OCI-LY1 (cell line): ENCODE data around the gene FBXW5.

Experiments used
- H2AFZ ChIP-seq: fragments of 200-600 bp; sonication (generic), shearing (Covaris generic); 2 replicates; pipeline ENCODE4 v1.6.0; 2014; ENCODE audit warnings: antibody characterized with exemption, mild to moderate bottlenecking, low read length
- H3F3A ChIP-seq: fragments of 200-600 bp; sonication (generic), shearing (Covaris generic); 2 replicates; pipeline ENCODE4 v1.6.0; 2014; ENCODE audit warnings: mild to moderate bottlenecking, antibody characterized with exemption, low read length, moderate library complexity; ENCODE audit not compliant: insufficient read depth
- H3K27ac ChIP-seq: fragments of 200-600 bp; sonication (generic); 2 replicates; pipeline ENCODE4 v1.5.1; 2014; ENCODE audit warnings: low read length, mixed run types, mild to moderate bottlenecking, low read depth; ENCODE audit not compliant: poor library complexity, severe bottlenecking
- H3K27me3 ChIP-seq: fragments of 200-600 bp; sonication (generic); 2 replicates; pipeline ENCODE4 v1.6.0; 2014; ENCODE audit warnings: antibody characterized with exemption, mild to moderate bottlenecking, low read length, moderate library complexity; ENCODE audit not compliant: insufficient read depth
- H3K36me3 ChIP-seq: fragments of 200-600 bp; sonication (generic); 2 replicates; pipeline ENCODE4 v1.6.1; 2014; ENCODE audit warnings: mild to moderate bottlenecking, antibody characterized with exemption, low read length, moderate library complexity, mixed read lengths; ENCODE audit not compliant: insufficient read depth
- H3K4me1 ChIP-seq: fragments of 200-600 bp; sonication (generic); 2 replicates; pipeline ENCODE4 v1.5.1; 2014; ENCODE audit warnings: mild to moderate bottlenecking, low read length, moderate library complexity; ENCODE audit not compliant: insufficient read depth, severe bottlenecking
- H3K4me2 ChIP-seq: fragments of 200-600 bp; sonication (generic), shearing (Covaris generic); 2 replicates; pipeline ENCODE4 v1.6.1; 2014; ENCODE audit warnings: low read length
- H3K4me3 ChIP-seq: fragments of 200-600 bp; sonication (generic); 2 replicates; pipeline ENCODE4 v1.5.1; 2014; ENCODE audit warnings: low read length, low read depth, mild to moderate bottlenecking, mixed read lengths; ENCODE audit not compliant: poor library complexity, severe bottlenecking
- H3K79me2 ChIP-seq: fragments of 200-600 bp; shearing (Covaris generic); 2 replicates; pipeline ENCODE4 v1.6.1; 2016; ENCODE audit warnings: mixed run types, low read length, mixed read lengths; ENCODE audit not compliant: insufficient read depth
- H3K9ac ChIP-seq: fragments of 200-600 bp; sonication (generic), shearing (Covaris generic); 2 replicates; pipeline ENCODE4 v1.6.1; 2014; ENCODE audit warnings: mild to moderate bottlenecking, low read length, mixed read lengths
- H3K9me2 ChIP-seq: fragments of 200-600 bp; sonication (generic), shearing (Covaris generic); 2 replicates; pipeline ENCODE4 v1.6.1; 2014; ENCODE audit warnings: low read depth, mild to moderate bottlenecking, low read length, mixed read lengths
- H3K9me3 ChIP-seq: fragments of 200-600 bp; shearing (Covaris generic); 2 replicates; pipeline ENCODE4 v1.6.1; 2014; ENCODE audit warnings: low read length, mixed read lengths
- H4K20me1 ChIP-seq: fragments of 200-600 bp; sonication (generic), shearing (Covaris generic); 2 replicates; pipeline ENCODE4 v1.6.0; 2016; ENCODE audit warnings: mild to moderate bottlenecking, low read length; ENCODE audit not compliant: insufficient read depth
- EZH2 ChIP-seq: fragments of 200-600 bp; sonication (generic), shearing (Covaris generic); IDR thresholded peaks from 2 replicates; pipeline ENCODE4 v1.8.0; 2017; ENCODE audit warnings: borderline replicate concordance, mixed run types, mild to moderate bottlenecking, antibody characterized with exemption, low read length, moderate library complexity, mixed read lengths
- TF ChIP-seq, protein P1 (sequence below): fragments of 200-600 bp; sonication (generic), shearing (Covaris generic); IDR thresholded peaks from 2 replicates; pipeline ENCODE4 v1.5.1; 2017; ENCODE audit warnings: mild to moderate bottlenecking, antibody characterized with exemption, low read length, moderate library complexity, mixed read lengths

Gene FBXW5

DNA sequence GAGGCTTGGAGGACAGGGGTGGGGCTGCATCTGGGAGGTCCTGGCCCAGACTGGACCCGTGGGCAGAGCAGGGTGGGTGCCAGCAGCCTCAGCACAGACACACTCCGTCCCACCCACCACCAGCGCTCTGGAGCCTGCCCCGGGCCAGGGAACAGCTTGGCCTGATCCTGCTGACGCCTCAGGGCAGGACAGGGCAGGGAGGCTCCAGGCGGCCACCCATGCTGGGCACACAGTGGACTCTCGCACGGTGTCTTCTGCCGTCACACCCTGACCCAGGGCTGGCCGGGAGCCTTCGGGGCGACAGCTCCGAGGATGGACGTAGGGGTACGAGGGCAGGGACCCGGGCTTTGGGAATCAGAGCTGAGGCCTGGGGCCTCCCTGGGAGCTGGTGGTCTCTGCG lies 24.6 kb upstream of the FBXW5 start:
- H4K20me1 ChIP-seq = no peaks in the 10 kb centered on the region
- no peaks in the 10 kb centered on the region for H3F3A ChIP-seq
- peaks cover 5% of the 10 kb centered on the region for H3K4me1 ChIP-seq
- H3K4me2 ChIP-seq = no peak overlapping the region
- no peaks in the 10 kb centered on the region for H3K79me2 ChIP-seq
- peaks cover 4% of the 10 kb centered on the region; the same call in 1 of the 2 replicates for H3K27me3 ChIP-seq
- no peak overlapping the region for H3K9ac ChIP-seq
- no peak overlapping the region for H2AFZ ChIP-seq
- no peak overlapping the region for H3K4me3 ChIP-seq
- no peaks in the 10 kb centered on the region for H3K9me2 ChIP-seq
- no peaks in the 10 kb centered on the region for H3K9me3 ChIP-seq
- TF ChIP-seq EZH2 = no peak
- TF ChIP-seq, protein P1, sequence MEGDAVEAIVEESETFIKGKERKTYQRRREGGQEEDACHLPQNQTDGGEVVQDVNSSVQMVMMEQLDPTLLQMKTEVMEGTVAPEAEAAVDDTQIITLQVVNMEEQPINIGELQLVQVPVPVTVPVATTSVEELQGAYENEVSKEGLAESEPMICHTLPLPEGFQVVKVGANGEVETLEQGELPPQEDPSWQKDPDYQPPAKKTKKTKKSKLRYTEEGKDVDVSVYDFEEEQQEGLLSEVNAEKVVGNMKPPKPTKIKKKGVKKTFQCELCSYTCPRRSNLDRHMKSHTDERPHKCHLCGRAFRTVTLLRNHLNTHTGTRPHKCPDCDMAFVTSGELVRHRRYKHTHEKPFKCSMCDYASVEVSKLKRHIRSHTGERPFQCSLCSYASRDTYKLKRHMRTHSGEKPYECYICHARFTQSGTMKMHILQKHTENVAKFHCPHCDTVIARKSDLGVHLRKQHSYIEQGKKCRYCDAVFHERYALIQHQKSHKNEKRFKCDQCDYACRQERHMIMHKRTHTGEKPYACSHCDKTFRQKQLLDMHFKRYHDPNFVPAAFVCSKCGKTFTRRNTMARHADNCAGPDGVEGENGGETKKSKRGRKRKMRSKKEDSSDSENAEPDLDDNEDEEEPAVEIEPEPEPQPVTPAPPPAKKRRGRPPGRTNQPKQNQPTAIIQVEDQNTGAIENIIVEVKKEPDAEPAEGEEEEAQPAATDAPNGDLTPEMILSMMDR = no peak
- no peaks in the 10 kb centered on the region for H3K36me3 ChIP-seq
- no peak overlapping the region for H3K27ac ChIP-seq

DNA sequence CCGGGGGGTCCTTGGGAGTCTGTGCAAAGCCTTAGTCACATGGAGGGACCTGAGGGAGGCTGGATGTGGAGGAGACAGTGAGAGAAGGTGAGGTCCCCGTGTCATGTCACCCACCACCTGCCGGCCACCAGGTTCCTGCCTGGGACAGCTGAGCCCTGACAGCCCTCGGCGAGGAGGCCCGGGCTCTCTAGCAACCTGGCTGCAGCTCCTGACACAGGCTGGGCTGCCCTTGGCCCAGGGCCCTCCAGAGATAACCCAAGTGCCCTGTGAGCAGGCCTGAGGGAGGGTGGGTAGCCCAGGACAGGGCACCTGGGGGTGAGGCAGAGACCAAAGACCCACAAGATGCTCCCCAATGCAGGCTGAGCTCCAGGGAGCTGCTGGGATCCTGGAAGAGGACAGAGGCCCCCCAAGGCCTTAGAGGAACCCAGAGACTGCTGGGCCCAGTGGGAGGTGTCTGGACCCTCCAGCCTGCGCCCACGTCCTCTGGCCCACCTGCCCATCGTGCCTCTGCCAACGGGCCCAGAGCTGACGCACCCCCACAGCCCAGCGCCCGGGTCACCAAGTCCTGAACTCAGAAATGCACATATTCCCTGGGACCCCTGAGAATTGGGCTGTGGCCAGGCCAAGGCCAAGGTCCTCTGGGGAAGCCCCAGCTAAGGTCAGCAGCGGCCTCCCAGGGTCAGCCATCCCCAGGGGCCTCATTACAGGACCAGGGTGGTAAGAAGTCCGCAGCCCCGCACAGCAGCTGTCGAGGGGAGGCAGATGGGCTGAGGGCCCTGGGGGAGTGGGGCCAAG lies 24.0 kb upstream of the FBXW5 start:
- TF ChIP-seq, protein P1 = no peak
- TF ChIP-seq EZH2 = no peak
- H3F3A ChIP-seq = no peaks in the 10 kb centered on the region
- no peaks in the 10 kb centered on the region for H3K9me3 ChIP-seq
- no peaks in the 10 kb centered on the region for H3K36me3 ChIP-seq
- no peaks in the 10 kb centered on the region for H4K20me1 ChIP-seq
- H3K4me2 ChIP-seq = no peak overlapping the region
- H3K9ac ChIP-seq = no peak overlapping the region
- no peaks in the 10 kb centered on the region for H3K9me2 ChIP-seq
- H2AFZ ChIP-seq = no peak overlapping the region
- no peaks in the 10 kb centered on the region for H3K79me2 ChIP-seq
- no peak overlapping the region for H3K4me3 ChIP-seq
- H3K4me1 ChIP-seq = peaks cover 5% of the 10 kb centered on the region
- H3K27ac ChIP-seq = no peak overlapping the region
- H3K27me3 ChIP-seq = peaks cover 7% of the 10 kb centered on the region; the same call in 1 of the 2 replicates

DNA sequence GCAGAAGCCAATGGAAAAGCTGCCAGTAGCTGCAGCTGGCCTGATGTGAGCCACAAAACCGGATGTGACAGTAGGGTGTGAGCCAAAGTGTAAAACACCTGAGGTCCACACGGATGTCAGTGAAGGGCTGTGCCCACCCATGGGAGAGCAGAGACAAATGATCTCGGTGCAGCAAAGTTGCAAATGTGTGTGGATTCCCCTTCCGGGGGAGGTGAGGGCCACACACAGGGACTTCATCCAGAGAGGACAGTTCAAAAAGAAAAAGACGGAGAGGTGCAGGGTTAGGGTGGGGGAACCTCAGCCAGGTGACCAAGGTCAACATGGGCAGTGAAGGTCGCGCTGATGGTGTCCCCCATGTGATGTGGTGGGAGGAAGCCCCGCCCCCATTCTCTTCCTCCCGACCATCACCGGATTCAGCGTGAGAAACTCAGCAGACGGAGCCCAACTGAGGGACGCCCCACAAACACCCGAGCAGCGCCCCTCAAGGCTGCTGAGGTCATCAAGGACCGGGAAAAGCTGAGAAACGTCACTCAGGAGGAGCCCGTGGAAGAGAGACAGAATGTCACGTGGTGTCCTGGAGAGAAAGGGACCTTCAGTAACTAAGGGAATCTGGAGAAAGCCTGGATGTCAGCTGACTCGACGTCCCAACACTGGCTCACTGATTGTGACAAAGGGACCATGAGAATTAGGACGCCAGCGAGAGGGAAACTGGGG lies 21.4 kb upstream of the FBXW5 start:
- Histone ChIP-seq H3K4me3 (no peak overlapping the region), H3K9me3 (no peaks in the 10 kb centered on the region), H3F3A (no peaks in the 10 kb centered on the region), H3K27ac (no peak overlapping the region), H3K4me1 (peaks cover 5% of the 10 kb centered on the region), H3K9me2 (no peaks in the 10 kb centered on the region), H3K9ac (no peak overlapping the region), H3K79me2 (no peaks in the 10 kb centered on the region), H2AFZ (no peak overlapping the region), H3K4me2 (no peak overlapping the region), H4K20me1 (no peaks in the 10 kb centered on the region), H3K36me3 (no peaks in the 10 kb centered on the region), H3K27me3 (peaks cover 13% of the 10 kb centered on the region; the same call in 1 of the 2 replicates)
- no peak for TF ChIP-seq EZH2
- TF ChIP-seq, protein P1 = no peak
